SU-DHL-6 (cell line): ENCODE results near the gene IL4R.
"Not testable (repeated sequence)": the region's sequence is repeated elsewhere in the genome, so short reads cannot be mapped to it uniquely, and the experiment has no call there.

Experiments
- H2AFZ ChIP-seq: fragments of 200-600 bp; sonication (generic); 2 replicates; pipeline ENCODE4 v1.6.1; 2014; ENCODE audit warnings: low read depth, mild to moderate bottlenecking, moderate library complexity, mixed read lengths, antibody characterized with exemption, low read length; ENCODE audit not compliant: severe bottlenecking
- H3F3A ChIP-seq: fragments of 200-600 bp; shearing (Covaris generic); 2 replicates; pipeline ENCODE4 v1.6.0; 2016; ENCODE audit warnings: antibody characterized with exemption, mild to moderate bottlenecking; ENCODE audit not compliant: insufficient read depth
- H3K27ac ChIP-seq: fragments of 200-600 bp; sonication (generic); 2 replicates; pipeline ENCODE4 v1.5.1; 2016; ENCODE audit warnings: low read depth, mild to moderate bottlenecking, low read length, moderate library complexity, mixed read lengths
- H3K27me3 ChIP-seq: fragments of 200-600 bp; sonication (generic), shearing (Covaris generic); 2 replicates; pipeline ENCODE4 v1.6.0; 2014; ENCODE audit warnings: mild to moderate bottlenecking, low read length
- H3K36me3 ChIP-seq: fragments of 200-600 bp; sonication (generic); 2 replicates; pipeline ENCODE4 v1.6.1; 2014; ENCODE audit warnings: mild to moderate bottlenecking, low read length, mixed read lengths
- H3K4me2 ChIP-seq: fragments of 300-600, 200-600 bp; shearing (Covaris generic), sonication (generic); 2 replicates; pipeline ENCODE4 v1.6.0; 2014; ENCODE audit warnings: low read length, low read depth, mild to moderate bottlenecking; ENCODE audit not compliant: poor library complexity, severe bottlenecking
- H3K4me3 ChIP-seq: fragments of 200-600 bp; sonication (generic); 2 replicates; pipeline ENCODE4 v1.5.1; 2014; ENCODE audit warnings: antibody characterized with exemption, low read length, mild to moderate bottlenecking, mixed read lengths; ENCODE audit not compliant: insufficient read depth, poor library complexity, severe bottlenecking
- H3K79me2 ChIP-seq: fragments of 200-600 bp; sonication (generic); 2 replicates; pipeline ENCODE4 v1.6.1; 2014; ENCODE audit warnings: mild to moderate bottlenecking, low read length, moderate library complexity; ENCODE audit not compliant: insufficient read depth
- H3K9ac ChIP-seq: fragments of 200-600 bp; sonication (generic); 2 replicates; pipeline ENCODE4 v1.7.0; 2014; ENCODE audit warnings: mild to moderate bottlenecking, low read length
- H3K9me2 ChIP-seq: fragments of 200-600 bp; sonication (generic); replicated peaks from 2 replicates; pipeline ENCODE4 v1.6.1; 2014; ENCODE audit warnings: low read length; ENCODE audit not compliant: insufficient read depth
- H3K9me3 ChIP-seq: fragments of 200-600 bp; sonication (generic); 2 replicates; pipeline ENCODE4 v1.6.1; 2014; ENCODE audit warnings: low read length, mixed read lengths; ENCODE audit not compliant: insufficient read depth
- H4K20me1 ChIP-seq: fragments of 200-600 bp; sonication (generic); 2 replicates; pipeline ENCODE4 v1.6.1; 2014; ENCODE audit warnings: low read depth, mild to moderate bottlenecking, antibody characterized with exemption, low read length, moderate library complexity, mixed read lengths
- EZH2phosphoT487 ChIP-seq: fragments of 200-600 bp; sonication (generic), shearing (Covaris generic); conservative IDR thresholded peaks from 2 replicates; pipeline ENCODE4 v1.6.1; 2018; ENCODE audit warnings: mild to moderate bottlenecking, antibody characterized with exemption, low read length, moderate library complexity, mixed read lengths
- TF ChIP-seq, protein P1 (sequence below): fragments of 200-600 bp; sonication (generic); IDR thresholded peaks from one replicate; pipeline ENCODE4 v1.5.1; 2017; ENCODE audit warnings: antibody characterized with exemption, mild to moderate bottlenecking, low read length, moderate library complexity; ENCODE audit not compliant: insufficient read depth, poor library complexity, severe bottlenecking

Gene IL4R

GRCh38 chr16:27408602-27409031, 94.8 kb downstream of the IL4R start:
- TF ChIP-seq EZH2phosphoT487 = no peak
- TF ChIP-seq, protein P1, sequence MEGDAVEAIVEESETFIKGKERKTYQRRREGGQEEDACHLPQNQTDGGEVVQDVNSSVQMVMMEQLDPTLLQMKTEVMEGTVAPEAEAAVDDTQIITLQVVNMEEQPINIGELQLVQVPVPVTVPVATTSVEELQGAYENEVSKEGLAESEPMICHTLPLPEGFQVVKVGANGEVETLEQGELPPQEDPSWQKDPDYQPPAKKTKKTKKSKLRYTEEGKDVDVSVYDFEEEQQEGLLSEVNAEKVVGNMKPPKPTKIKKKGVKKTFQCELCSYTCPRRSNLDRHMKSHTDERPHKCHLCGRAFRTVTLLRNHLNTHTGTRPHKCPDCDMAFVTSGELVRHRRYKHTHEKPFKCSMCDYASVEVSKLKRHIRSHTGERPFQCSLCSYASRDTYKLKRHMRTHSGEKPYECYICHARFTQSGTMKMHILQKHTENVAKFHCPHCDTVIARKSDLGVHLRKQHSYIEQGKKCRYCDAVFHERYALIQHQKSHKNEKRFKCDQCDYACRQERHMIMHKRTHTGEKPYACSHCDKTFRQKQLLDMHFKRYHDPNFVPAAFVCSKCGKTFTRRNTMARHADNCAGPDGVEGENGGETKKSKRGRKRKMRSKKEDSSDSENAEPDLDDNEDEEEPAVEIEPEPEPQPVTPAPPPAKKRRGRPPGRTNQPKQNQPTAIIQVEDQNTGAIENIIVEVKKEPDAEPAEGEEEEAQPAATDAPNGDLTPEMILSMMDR = no peak
- H3K79me2 ChIP-seq = peaks cover 50% of the 10 kb centered on the region
- H3K9ac ChIP-seq = no peak overlapping the region
- peaks cover 16% of the 10 kb centered on the region for H3K36me3 ChIP-seq
- peaks cover 8% of the 10 kb centered on the region; the same call in 1 of the 2 replicates for H3F3A ChIP-seq
- no peaks in the 10 kb centered on the region for H3K27me3 ChIP-seq
- no peak overlapping the region for H3K4me3 ChIP-seq
- no peaks in the 10 kb centered on the region for H3K9me3 ChIP-seq
- H3K9me2 ChIP-seq = no peaks in the 10 kb centered on the region
- H3K4me2 ChIP-seq = peak overlapping the region; percentile 22
- H4K20me1 ChIP-seq = no peaks in the 10 kb centered on the region
- H2AFZ ChIP-seq = no peak overlapping the region
- peak overlapping the region; percentile 52; the same call in 1 of the 2 replicates for H3K27ac ChIP-seq

DNA sequence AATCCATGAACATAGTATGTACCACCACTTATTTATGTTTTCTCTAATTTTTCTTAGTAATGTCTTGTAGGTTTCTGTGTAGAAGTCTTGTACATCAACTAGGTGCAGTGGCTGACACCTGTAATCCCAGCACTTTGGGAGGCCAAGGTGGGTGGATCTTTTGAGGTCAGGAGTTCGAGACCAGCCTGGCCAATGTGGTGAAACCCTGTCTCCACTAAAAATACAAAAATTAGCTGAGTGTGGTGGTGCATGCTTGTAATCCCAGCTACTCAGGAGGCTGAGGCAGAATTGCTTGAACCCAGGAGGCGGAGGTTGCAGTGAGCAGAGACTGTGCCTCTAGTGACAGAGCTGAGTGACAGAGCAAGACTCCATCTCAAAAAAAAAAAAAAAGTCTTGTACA, 96.2 kb downstream of the IL4R start:
- H3K4me3 ChIP-seq, H2AFZ ChIP-seq, H3K27me3 ChIP-seq, H3F3A ChIP-seq, H4K20me1 ChIP-seq, H3K9me3 ChIP-seq, H3K4me2 ChIP-seq, H3K9me2 ChIP-seq, H3K9ac ChIP-seq: not testable (repeated sequence)
- peak overlapping the region; percentile 25; the same call in 1 of the 2 replicates for H3K27ac ChIP-seq
- peaks cover 18% of the 10 kb centered on the region for H3K36me3 ChIP-seq
- H3K79me2 ChIP-seq = peaks cover 46% of the 10 kb centered on the region

GRCh38 chr16:27410761-27411160, 97.0 kb downstream of the IL4R start:
- no peaks in the 10 kb centered on the region for H3K9me2 ChIP-seq
- no peak overlapping the region for H3K4me3 ChIP-seq
- H4K20me1 ChIP-seq = no peaks in the 10 kb centered on the region
- no peaks in the 10 kb centered on the region for H3K27me3 ChIP-seq
- no peak overlapping the region for H3K27ac ChIP-seq
- H3F3A ChIP-seq = peaks cover 8% of the 10 kb centered on the region; the same call in 1 of the 2 replicates
- no peak overlapping the region for H3K9ac ChIP-seq
- H3K9me3 ChIP-seq = no peaks in the 10 kb centered on the region
- TF ChIP-seq, protein P1 = no peak
- H3K79me2 ChIP-seq = peaks cover 49% of the 10 kb centered on the region
- peaks cover 18% of the 10 kb centered on the region for H3K36me3 ChIP-seq
- no peak overlapping the region for H2AFZ ChIP-seq
- no peak overlapping the region for H3K4me2 ChIP-seq

DNA sequence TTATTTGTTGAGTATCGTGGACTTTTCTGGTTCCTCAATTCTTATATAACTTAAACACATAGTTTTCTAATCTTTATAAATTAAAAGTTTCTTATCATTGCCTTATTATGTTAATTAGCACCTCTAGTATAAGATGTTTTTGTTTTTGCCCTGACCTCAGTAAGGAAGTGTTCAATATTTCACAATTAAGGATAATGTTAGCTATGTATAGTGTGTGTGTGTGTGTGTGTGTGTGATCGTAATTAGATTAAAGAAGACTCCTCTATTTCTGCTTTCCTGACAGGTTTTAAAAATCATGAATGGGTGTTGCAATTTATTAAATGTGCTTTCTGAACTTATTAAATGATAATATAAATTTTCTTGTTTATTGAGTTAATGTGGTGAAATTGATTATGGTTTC, 100.2 kb downstream of the IL4R start:
- Histone ChIP-seq H3K4me3 (no peak overlapping the region), H3K9me3 (no peaks in the 10 kb centered on the region), H3K4me2 (no peak overlapping the region), H3K27me3 (no peaks in the 10 kb centered on the region), H3K79me2 (peaks cover 45% of the 10 kb centered on the region), H3K27ac (no peak overlapping the region), H3F3A (no peaks in the 10 kb centered on the region; the same call in 1 of the 2 replicates), H3K9me2 (no peaks in the 10 kb centered on the region), H3K36me3 (peaks cover 27% of the 10 kb centered on the region), H4K20me1 (no peaks in the 10 kb centered on the region), H3K9ac (no peak overlapping the region), H2AFZ (no peak overlapping the region)
- TF ChIP-seq EZH2phosphoT487 = no peak
- TF ChIP-seq, protein P1 = no peak
